Activated naive CD8-positive, alpha-beta T cell (primary cell): Measurements from ENCODE around the gene DKC1.
"Not testable (repeated sequence)": the region's sequence is repeated elsewhere in the genome, so short reads cannot be mapped to it uniquely, and the experiment has no call there.

Experiments used
- H3K27ac Mint-ChIP-seq: one replicate; pipeline ENCODE4 v1.8.0; 2021; ENCODE audit warnings: mixed read lengths
- H3K27me3 Mint-ChIP-seq: one replicate; pipeline ENCODE4 v1.8.0; 2021; ENCODE audit warnings: mixed read lengths
- H3K36me3 Mint-ChIP-seq: one replicate; pipeline ENCODE4 v1.8.0; 2021; ENCODE audit warnings: mixed read lengths
- H3K4me1 Mint-ChIP-seq: one replicate; pipeline ENCODE4 v1.8.0; 2021; ENCODE audit warnings: low read depth, mixed read lengths
- H3K4me3 Mint-ChIP-seq: one replicate; pipeline ENCODE4 v1.8.0; 2021; ENCODE audit warnings: mild to moderate bottlenecking, mixed read lengths
- H3K9me3 Mint-ChIP-seq: one replicate; pipeline ENCODE4 v1.8.0; 2021; ENCODE audit warnings: low read depth, mixed read lengths

The DKC1 gene

DNA sequence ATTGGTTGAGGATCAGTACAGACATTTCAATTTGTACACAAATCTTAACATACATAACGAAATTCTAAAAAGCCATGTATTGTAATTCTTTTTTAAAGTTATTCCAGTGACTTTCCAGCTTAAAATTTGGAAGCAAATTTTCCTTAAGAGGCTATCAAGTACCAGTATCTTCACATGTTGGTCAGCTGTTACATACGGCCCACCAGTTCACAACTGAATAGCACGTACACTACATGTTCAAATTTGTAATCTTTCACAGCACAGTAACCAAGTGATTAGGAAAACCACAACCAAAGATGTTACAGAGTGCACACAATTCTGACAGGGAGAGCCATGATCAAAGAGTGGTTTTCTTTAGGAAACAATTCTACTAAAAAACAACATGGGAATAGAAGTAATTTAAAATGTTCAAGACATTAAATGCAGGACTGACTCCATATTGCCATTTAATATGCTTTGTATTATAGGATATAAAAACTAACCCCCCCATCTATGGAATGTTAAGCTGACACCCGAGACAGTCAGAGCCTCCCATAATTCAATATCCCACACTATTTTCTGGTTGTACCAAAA lies 53.7 kb downstream of the DKC1 start:
- not testable (repeated sequence) for H3K36me3 Mint-ChIP-seq, H3K9me3 Mint-ChIP-seq, H3K27me3 Mint-ChIP-seq, H3K27ac Mint-ChIP-seq, H3K4me3 Mint-ChIP-seq, H3K4me1 Mint-ChIP-seq

DNA sequence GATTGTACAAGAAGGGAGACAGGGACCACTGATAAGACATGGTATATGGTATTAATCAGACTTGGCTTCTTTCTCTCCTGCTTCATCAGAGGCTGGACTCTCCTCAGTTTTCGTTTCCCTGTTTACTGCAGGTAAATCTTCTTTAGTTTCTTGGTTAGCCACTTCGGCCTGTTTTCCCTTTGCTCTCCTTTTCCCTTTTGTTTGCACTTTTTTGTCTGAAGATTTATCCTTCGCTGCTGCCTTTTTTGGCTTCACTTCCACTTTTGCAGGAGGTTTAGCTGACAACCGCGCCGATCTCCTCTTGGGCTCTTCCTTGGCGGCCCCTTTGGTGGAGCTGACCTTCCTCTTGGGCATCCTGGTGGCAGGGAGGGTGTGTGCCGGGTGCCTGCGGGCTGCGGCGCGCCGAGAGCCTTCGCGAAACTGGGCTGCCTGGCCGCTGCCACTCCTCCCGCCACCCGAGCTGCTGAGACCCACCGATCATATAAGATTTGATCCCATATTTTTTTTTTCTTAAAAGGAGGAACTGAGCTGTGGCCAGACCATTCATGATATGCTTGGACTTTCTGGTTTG lies 54.5 kb downstream of the DKC1 start:
- H3K4me3 Mint-ChIP-seq, H3K27ac Mint-ChIP-seq, H3K4me1 Mint-ChIP-seq, H3K9me3 Mint-ChIP-seq, H3K36me3 Mint-ChIP-seq, H3K27me3 Mint-ChIP-seq: not testable (repeated sequence)

GRCh38 chrX:154818916-154819770 lies 56.5 kb downstream of the DKC1 start:
- Mint-ChIP-seq H3K27ac (no peak overlapping the region), H3K4me3 (no peak overlapping the region), H3K4me1 (no peaks in the 10 kb centered on the region), H3K27me3 (no peaks in the 10 kb centered on the region), H3K9me3 (no peaks in the 10 kb centered on the region), H3K36me3 (no peaks in the 10 kb centered on the region)

- Mint-ChIP-seq H3K27ac (no peak overlapping the region), H3K9me3 (no peaks in the 10 kb centered on the region), H3K36me3 (no peaks in the 10 kb centered on the region)
These were observed 57.2 kb downstream of the DKC1 start for GRCh38 chrX:154819771-154820341.

GRCh38 chrX:154821523-154821922 lies 58.9 kb downstream of the DKC1 start:
- no peaks in the 10 kb centered on the region for H3K4me1 Mint-ChIP-seq
- no peak overlapping the region for H3K27ac Mint-ChIP-seq
- H3K27me3 Mint-ChIP-seq, result no peaks in the 10 kb centered on the region
- H3K4me3 Mint-ChIP-seq, result no peak overlapping the region
- no peaks in the 10 kb centered on the region for H3K36me3 Mint-ChIP-seq
- H3K9me3 Mint-ChIP-seq, result no peaks in the 10 kb centered on the region

More at GRCh38 chrX:154819771-154820341, 57.2 kb downstream of the DKC1 start:
- no peaks in the 10 kb centered on the region for H3K27me3 Mint-ChIP-seq
- H3K4me3 Mint-ChIP-seq, result no peak overlapping the region
- H3K4me1 Mint-ChIP-seq, result no peaks in the 10 kb centered on the region

DNA sequence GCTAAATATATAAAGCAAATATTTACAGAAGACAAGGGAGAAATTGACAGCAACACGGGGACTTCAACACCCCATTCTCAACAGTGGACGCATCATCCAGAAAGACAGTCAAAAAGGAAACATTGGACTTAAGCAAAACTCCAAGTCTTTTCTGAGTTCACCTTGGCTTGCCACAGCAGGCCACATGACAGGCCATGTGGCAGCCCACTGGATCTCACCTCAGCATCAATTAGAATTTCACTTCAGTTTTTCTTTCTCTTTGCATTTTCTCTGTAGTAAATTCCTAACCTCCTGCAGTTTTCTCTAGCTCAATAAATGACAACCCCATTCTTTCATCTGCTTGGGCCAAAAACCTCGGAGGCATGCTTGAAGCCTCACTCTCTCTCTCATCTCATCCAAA lies 59.4 kb downstream of the DKC1 start:
- Mint-ChIP-seq H3K27ac (no peak overlapping the region), H3K36me3 (no peaks in the 10 kb centered on the region), H3K4me3 (no peak overlapping the region), H3K27me3 (no peaks in the 10 kb centered on the region), H3K4me1 (no peaks in the 10 kb centered on the region), H3K9me3 (no peaks in the 10 kb centered on the region)

DNA sequence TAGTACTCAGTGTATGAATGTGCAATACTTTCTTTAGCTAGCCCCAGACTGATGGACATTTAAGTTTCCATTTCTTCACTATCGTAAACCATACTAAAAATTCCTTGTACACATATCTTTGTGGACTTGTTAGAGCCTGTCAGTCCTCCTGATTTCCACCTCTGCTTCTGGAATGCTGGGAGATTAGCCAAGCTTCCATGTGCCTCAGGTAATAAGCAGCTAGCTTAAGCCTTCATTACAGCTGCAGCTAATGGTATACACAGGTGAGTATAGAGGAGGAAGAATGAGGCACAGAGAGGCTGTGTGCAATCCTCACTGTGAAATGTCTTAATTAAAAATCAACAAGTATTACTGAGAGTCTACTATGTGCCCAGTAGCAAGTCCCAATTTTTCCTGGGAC lies 62.0 kb downstream of the DKC1 start:
- H3K4me1 Mint-ChIP-seq, result peaks cover 9% of the 10 kb centered on the region
- no peaks in the 10 kb centered on the region for H3K9me3 Mint-ChIP-seq
- H3K27ac Mint-ChIP-seq, result no peak overlapping the region
- no peak overlapping the region for H3K4me3 Mint-ChIP-seq
- H3K36me3 Mint-ChIP-seq, result no peaks in the 10 kb centered on the region
- H3K27me3 Mint-ChIP-seq, result no peaks in the 10 kb centered on the region

- not testable (repeated sequence) for H3K4me3 Mint-ChIP-seq, H3K9me3 Mint-ChIP-seq, H3K36me3 Mint-ChIP-seq, H3K27me3 Mint-ChIP-seq, H3K27ac Mint-ChIP-seq
- peaks cover 10% of the 10 kb centered on the region for H3K4me1 Mint-ChIP-seq
These were observed 62.9 kb downstream of the DKC1 start for GRCh38 chrX:154825586-154825985.
